GM18520 (cell line): ENCODE results near the gene STXBP6.

Experiments
- ATAC-seq: cut with Tn5 transposase; IDR thresholded peaks from one replicate; pipeline ENCODE4 v1.9.1; 2021; ENCODE audit not compliant: unreplicated experiment

STXBP6 gene

GRCh38 chr14:24859559-24859958, 190.4 kb downstream of the STXBP6 start:
- ATAC-seq, result no peak

DNA sequence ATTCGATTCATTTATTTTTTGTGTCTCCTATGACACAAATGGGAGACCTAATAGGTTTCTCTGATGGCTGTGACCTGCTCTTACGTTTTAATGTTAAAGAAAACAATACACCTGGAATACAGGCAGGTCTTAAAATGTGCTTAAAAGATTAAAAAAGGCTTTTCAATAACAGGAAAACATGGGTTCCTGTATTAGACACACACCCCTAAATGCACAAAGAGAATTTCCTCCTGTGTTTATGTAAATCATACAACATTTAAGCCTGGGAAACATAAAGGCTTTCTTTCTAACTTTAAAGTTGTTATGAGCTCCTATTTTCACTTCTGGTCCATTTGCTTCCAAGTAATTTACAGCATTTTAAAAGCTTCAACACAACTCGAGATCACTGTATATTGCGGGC, 191.3 kb downstream of the STXBP6 start:
- no peak for ATAC-seq

GRCh38 chr14:24858052-24858451, 191.9 kb downstream of the STXBP6 start:
- no peak for ATAC-seq

DNA sequence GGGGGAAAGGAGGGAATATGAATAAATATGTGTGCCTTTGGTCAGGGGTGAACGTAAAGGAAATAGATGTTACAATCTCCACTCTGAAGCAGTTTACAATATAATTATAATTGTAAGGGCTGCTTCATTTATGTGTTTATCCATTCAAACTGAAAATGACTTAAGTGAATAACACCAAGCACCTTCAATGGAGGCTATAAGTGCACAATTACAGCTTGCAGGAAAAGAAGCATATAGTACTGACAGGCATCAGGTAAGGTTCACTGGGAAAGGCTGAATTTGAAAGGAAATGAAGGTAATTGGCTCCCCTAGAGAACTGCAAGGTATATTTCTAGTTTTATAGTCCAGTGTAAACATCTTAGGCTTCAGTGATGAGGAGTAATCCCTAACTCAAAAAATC, 192.7 kb downstream of the STXBP6 start:
- ATAC-seq, result no peak

GRCh38 chr14:24853446-24853845, 196.5 kb downstream of the STXBP6 start:
- no peak for ATAC-seq

- no peak for ATAC-seq
These were observed 197.5 kb downstream of the STXBP6 start for GRCh38 chr14:24852312-24853060.

DNA sequence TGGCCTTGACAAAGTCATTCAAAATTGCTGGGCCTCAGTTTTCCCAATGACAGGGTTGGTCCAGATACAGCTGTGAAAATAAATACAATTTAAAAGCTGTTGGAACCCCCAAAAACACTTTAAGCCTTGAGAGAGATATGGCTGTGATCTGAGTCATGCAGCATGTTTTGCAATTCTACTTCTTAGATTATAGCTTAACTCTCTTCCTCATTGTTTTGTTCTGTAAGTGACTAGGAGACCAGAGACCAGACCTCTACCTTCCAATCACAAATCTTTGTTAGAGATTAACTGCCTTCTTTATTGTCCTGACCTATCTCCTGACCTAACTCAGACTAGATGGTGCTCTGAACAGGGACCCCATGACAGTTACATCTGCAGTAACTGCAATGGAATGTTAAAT, 198.1 kb downstream of the STXBP6 start:
- no peak for ATAC-seq

DNA sequence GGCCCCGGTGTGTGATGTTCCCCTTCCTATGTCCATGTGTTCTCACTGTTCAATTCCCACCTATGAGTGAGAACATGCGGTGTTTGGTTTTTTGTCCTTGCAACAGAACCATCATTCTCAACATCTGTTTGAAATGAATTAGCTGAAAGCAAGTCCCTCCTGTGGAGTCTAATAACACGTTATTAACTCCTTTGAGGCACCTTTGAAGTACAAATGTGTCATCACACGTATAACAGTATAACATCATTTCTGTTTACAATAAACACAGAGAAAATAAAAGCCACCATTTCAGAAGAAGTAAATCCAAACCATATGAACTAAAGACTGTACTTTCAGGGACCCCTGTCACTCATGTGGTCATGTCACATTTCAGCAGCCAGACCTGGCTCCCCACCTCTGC, 198.5 kb downstream of the STXBP6 start:
- ATAC-seq, result no peak

GRCh38 chr14:24850072-24850471, 199.9 kb downstream of the STXBP6 start:
- ATAC-seq, result no peak

GRCh38 chr14:24849471-24849870, 200.5 kb downstream of the STXBP6 start:
- no peak for ATAC-seq

DNA sequence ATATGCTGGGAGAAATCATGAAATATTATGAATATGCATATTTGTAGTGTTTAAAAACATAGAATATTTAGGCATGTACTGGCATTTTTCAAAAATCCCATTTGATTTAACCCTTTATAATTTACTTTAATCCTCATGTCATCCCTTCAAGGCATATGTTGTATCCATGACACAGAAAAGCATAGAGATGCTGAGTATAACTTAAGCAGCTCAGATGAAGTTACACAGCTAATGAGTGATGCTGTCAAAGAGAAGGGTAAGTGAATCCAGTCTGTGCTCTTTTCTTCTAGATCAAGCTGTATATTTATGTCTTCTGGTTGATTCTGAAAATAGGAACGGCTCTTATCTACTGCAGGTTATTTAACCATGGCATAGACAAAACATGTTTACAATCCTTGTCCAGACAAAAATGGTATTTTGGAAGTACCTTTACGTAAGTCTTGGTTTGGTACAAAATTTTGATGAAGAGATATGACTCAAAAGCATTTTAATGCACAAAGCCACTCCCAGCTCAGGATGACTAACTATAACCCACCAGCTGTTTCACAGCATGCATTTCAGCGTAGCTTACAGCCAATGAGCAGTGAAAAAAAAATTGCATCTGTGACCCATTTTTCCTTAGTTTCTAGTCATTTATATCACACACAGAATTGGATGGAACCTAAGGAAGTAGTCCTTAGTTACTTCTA, 201.7 kb downstream of the STXBP6 start:
- ATAC-seq, result no peak

- ATAC-seq, result no peak
These were observed 202.3 kb downstream of the STXBP6 start for GRCh38 chr14:24847568-24848095.

GRCh38 chr14:24846261-24846660, 203.7 kb downstream of the STXBP6 start:
- ATAC-seq, result no peak

DNA sequence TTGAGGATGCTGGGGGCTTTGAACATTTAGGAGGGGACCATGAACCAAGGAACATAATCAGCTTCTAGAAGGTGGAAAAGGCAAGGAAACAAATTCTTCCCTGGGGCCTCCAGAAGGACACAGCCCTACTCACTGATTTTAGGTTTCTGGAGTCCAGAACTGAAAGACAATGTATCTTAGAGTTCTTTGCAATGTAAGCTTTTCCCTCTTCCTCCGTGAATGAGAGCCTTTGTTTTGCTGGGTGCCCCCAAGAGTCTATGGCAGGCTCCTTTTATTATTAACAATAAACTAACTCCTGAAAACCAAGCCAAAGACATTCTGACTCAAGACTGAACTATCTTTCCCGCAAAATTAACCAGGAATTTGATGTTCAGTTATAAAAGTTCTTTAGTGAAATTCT, 204.1 kb downstream of the STXBP6 start:
- ATAC-seq, result no peak

- no peak for ATAC-seq
These were observed 205.9 kb downstream of the STXBP6 start for GRCh38 chr14:24844011-24844410.

DNA sequence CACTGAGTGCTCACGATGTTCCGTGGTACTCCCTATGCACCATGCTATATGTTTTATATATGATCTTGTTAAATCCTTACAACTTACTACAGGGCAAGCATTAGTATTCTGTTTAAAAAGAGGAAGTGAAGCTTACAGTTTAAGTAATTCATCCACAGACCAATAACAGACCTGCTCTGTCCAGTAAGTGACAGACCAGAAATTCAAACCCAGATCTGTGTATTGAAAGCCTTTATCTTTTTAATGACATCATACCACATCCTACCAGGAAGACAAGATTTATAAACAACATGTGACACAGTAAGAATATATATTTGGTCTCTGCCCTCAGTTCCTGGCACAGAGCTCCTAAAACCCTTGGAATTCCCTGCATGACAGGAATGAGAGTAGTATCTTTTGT, 206.5 kb downstream of the STXBP6 start:
- peak; percentile 70 for ATAC-seq

DNA sequence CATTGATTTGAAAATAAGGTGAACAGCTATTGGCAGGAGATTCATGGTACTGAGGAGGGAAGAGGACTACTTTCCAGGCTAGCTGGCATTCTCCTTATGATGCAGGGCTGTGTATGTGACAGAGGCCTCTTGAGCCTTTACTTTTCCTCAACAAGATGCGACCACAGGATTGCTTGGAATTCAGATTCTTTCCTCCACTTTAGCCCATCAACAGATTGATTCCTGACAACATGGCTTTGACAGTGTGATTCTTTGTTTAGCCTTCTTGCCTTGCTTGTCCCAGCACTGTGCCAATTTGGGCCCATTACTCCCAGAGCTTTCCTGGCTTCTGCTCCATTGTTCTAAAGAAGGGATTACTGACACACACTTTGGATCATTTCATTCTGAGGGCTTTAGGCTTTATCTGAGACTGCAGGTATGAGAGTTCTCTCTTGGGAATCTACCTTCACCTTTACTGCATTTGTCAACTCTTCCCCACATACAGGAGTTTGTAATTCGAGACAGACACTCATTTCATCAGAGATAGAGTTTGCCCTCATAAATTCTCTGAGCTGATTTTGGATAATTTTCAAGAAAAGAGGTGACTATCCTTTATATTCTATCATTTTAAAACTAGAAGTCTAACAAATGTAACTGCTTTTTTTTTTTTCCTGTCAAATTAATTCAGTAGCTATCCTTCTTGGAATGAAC, 209.6 kb downstream of the STXBP6 start:
- no peak for ATAC-seq

DNA sequence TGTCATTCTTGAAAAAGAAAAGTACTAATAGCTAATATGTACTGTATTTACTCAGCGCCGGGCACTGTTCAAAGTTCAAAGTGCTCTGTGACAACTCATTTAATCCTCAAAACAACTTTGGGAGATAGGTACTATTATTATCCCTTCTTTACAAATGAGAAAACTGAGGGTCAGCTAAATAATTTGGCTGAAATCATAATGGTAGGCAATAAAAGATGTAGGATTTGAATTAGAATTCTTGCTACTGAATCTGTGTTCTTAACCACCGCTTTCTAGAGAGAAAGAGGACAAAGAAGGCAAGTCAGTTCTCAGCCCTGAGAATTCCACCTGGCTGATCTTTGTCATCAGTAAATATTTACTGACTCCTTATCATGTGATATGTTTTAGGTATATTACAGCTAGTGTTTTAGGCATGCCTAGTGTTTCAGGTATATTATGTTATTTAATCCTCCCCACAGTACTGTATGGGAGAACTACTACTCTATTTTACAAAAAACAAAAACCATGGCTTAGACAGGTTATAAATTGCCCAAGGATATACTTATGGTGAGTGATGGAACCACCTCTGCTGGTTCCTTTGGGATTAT, 210.2 kb downstream of the STXBP6 start:
- ATAC-seq, result no peak

GRCh38 chr14:24838945-24839616, 210.9 kb downstream of the STXBP6 start:
- no peak for ATAC-seq

GRCh38 chr14:24837280-24838046, 212.5 kb downstream of the STXBP6 start:
- no peak for ATAC-seq
